ENCODE results near the gene PACC1. TPM values are rescaled to one million over a fixed set of nuclear protein-coding genes. Genes with fewer than 3 reads are reported as not detected.
"Not testable (repeated sequence)": the region's sequence is repeated elsewhere in the genome, so short reads cannot be mapped to it uniquely, and the experiment has no call there.

The PACC1 gene
- total RNA-seq, 2 experiments from 2014 or later: 11.4 to 12.1 TPM

GRCh38 chr1:212402666-212403321 lies 11.9 kb downstream of the PACC1 start:
- POLR2A ChIA-PET: no interaction called here
- no peaks in the 10 kb centered on the region for H3K27me3 Mint-ChIP-seq
- no peak overlapping the region for H3K27ac Mint-ChIP-seq
- H3K4me1 Mint-ChIP-seq: peaks cover 7% of the 10 kb centered on the region
- peaks cover 52% of the 10 kb centered on the region for H3K36me3 Mint-ChIP-seq (ENCODE audit: low read depth)
- CTCF ChIA-PET: no interaction called here
- H3K4me3 Mint-ChIP-seq: no peak overlapping the region
- H3K9me3 Mint-ChIP-seq: peaks cover 2% of the 10 kb centered on the region
- no peak for DNase-seq

GRCh38 chr1:212401838-212402582 lies 12.7 kb downstream of the PACC1 start:
- Mint-ChIP-seq H3K4me1 (peaks cover 7% of the 10 kb centered on the region), H3K36me3 (ENCODE audit: low read depth) (peaks cover 55% of the 10 kb centered on the region), H3K27ac (no peak overlapping the region), H3K27me3 (no peaks in the 10 kb centered on the region), H3K4me3 (no peak overlapping the region), H3K9me3 (peaks cover 7% of the 10 kb centered on the region)
- DNase-seq: no peak
- POLR2A ChIA-PET: no interaction called here
- CTCF ChIA-PET: no interaction called here

DNA sequence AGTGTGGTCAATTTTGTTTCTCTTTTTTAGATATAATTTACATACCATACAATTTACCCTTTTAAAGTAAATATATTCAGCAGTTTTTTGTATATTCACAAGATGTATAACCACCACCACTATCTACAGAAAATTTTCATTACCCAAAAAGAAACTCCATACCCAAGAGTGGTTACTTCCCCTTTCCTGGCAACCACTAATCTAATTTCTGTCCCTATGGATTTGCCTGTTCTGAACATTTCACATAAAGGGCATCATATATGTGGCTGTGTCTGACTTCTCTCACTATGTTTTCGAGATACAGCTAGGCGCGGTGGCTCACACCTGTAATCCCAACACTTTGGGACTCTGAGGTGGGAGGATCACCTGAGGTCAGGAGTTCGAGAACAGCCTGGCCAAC lies 13.6 kb downstream of the PACC1 start:
- Mint-ChIP-seq H3K36me3 (ENCODE audit: low read depth) (peaks cover 60% of the 10 kb centered on the region), H3K4me3 (no peak overlapping the region), H3K27ac (no peak overlapping the region), H3K9me3 (peaks cover 14% of the 10 kb centered on the region), H3K4me1 (peaks cover 7% of the 10 kb centered on the region), H3K27me3 (no peaks in the 10 kb centered on the region)
- CTCF ChIA-PET: interaction anchor here (0.6 kb wide), 1 partner anchor 407 kb away, joined by 3 read pairs; no protein-coding TSS in a partner anchor
- DNase-seq: no peak
- POLR2A ChIA-PET: no interaction called here

GRCh38 chr1:212397171-212397570 lies 17.5 kb downstream of the PACC1 start:
- peaks cover 25% of the 10 kb centered on the region for H3K9me3 Mint-ChIP-seq
- CTCF ChIA-PET: interaction anchor here (1.0 to 2.9 kb wide), 2 partner anchors 60 to 362 kb away, joined by 3 to 15 read pairs; partner anchors contain the start of genes DTL and INTS7

GRCh38 chr1:212396638-212397037 lies 18.0 kb downstream of the PACC1 start:
- H3K9me3 Mint-ChIP-seq: peaks cover 25% of the 10 kb centered on the region
- H3K4me3 Mint-ChIP-seq: no peak overlapping the region
- no peaks in the 10 kb centered on the region for H3K4me1 Mint-ChIP-seq
- ChIA-PET CTCF (interaction anchor here (0.7 to 2.9 kb wide), 3 partner anchors 60 to 364 kb away, joined by 3 to 15 read pairs (median 5); partner anchors contain the start of genes DTL and INTS7), POLR2A (interaction anchor here (0.7 kb wide), 1 partner anchor 581 kb away, joined by 3 read pairs; no protein-coding TSS in a partner anchor)
- H3K27ac Mint-ChIP-seq: no peak overlapping the region
- peaks cover 56% of the 10 kb centered on the region for H3K36me3 Mint-ChIP-seq (ENCODE audit: low read depth)
- H3K27me3 Mint-ChIP-seq: no peaks in the 10 kb centered on the region
- no peak for DNase-seq

More at GRCh38 chr1:212397171-212397570, 17.5 kb downstream of the PACC1 start:
- DNase-seq: no peak
- peaks cover under 1% of the 10 kb centered on the region for H3K4me1 Mint-ChIP-seq
- no peak overlapping the region for H3K27ac Mint-ChIP-seq
- no peak overlapping the region for H3K4me3 Mint-ChIP-seq
- H3K36me3 Mint-ChIP-seq (ENCODE audit: low read depth): peaks cover 56% of the 10 kb centered on the region
- no peaks in the 10 kb centered on the region for H3K27me3 Mint-ChIP-seq
- POLR2A ChIA-PET: no interaction called here

DNA sequence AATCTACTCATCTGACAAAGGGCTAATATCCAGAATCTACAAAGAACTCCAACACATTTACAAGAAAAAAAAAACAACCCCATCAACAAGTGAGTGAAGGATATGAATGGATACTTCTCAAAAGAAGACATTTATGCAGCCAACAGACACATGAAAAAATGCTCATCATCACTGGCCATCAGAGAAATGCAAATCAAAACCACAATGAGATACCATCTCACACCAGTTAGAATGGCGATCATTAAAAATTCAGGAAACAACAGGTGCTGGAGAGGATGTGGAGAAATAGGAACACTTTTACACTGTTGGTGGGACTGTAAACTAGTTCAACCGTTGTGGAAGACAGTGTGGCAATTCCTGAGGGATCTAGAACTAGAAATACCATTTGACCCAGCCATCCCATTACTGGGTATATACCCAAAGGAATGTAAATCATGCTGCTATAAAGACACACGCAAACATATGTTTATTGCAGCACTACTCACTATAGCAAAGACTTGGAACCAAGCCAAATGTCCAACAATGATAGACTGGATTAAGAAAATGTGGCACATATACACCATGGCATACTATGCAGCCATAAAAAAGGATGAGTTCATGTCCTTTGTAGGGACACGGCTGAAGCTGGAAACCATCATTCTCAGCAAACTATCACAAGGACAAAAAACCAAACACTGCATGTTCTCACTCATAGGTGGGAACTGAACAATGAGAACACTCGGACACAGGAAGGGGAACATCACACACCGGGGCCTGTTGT lies 18.8 kb downstream of the PACC1 start:
- H3K36me3 Mint-ChIP-seq (ENCODE audit: low read depth): peaks cover 64% of the 10 kb centered on the region
- peaks cover 28% of the 10 kb centered on the region for H3K9me3 Mint-ChIP-seq
- H3K4me1 Mint-ChIP-seq, H3K27me3 Mint-ChIP-seq, H3K4me3 Mint-ChIP-seq, H3K27ac Mint-ChIP-seq, DNase-seq: not testable (repeated sequence)
- ChIA-PET POLR2A (interaction anchor here (0.7 kb wide), 1 partner anchor 582 kb away, joined by 3 read pairs; no protein-coding TSS in a partner anchor), CTCF (interaction anchor here (0.7 kb wide), 1 partner anchor 363 kb away, joined by 5 read pairs; no protein-coding TSS in a partner anchor)

GRCh38 chr1:212388985-212389716 lies 25.5 kb downstream of the PACC1 start:
- DNase-seq: no peak
- no peak overlapping the region for H3K4me3 Mint-ChIP-seq
- no peak overlapping the region for H3K27ac Mint-ChIP-seq
- H3K36me3 Mint-ChIP-seq (ENCODE audit: low read depth): peaks cover 75% of the 10 kb centered on the region
- H3K4me1 Mint-ChIP-seq: no peaks in the 10 kb centered on the region
- no peaks in the 10 kb centered on the region for H3K27me3 Mint-ChIP-seq
- CTCF ChIA-PET: no interaction called here
- POLR2A ChIA-PET: no interaction called here
- H3K9me3 Mint-ChIP-seq: peaks cover 12% of the 10 kb centered on the region

- H3K27me3 Mint-ChIP-seq: no peaks in the 10 kb centered on the region
- no peak overlapping the region for H3K27ac Mint-ChIP-seq
- H3K36me3 Mint-ChIP-seq (ENCODE audit: low read depth): peaks cover 64% of the 10 kb centered on the region
- no peak for DNase-seq
- no peak overlapping the region for H3K4me3 Mint-ChIP-seq
- POLR2A ChIA-PET: no interaction called here
- H3K9me3 Mint-ChIP-seq: peaks cover 3% of the 10 kb centered on the region
- no peaks in the 10 kb centered on the region for H3K4me1 Mint-ChIP-seq
- CTCF ChIA-PET: interaction anchor here (0.7 kb wide), 1 partner anchor 70 kb away, joined by 3 read pairs; no protein-coding TSS in a partner anchor
Measured at GRCh38 chr1:212386029-212386428, 28.7 kb downstream of the PACC1 start.

- DNase-seq: no peak
- no peak overlapping the region for H3K27ac Mint-ChIP-seq
- peaks cover 64% of the 10 kb centered on the region for H3K36me3 Mint-ChIP-seq (ENCODE audit: low read depth)
- H3K4me3 Mint-ChIP-seq: no peak overlapping the region
- no peaks in the 10 kb centered on the region for H3K9me3 Mint-ChIP-seq
- CTCF ChIA-PET: interaction anchor here (4.2 kb wide), 1 partner anchor 74 kb away, joined by 15 read pairs; no protein-coding TSS in a partner anchor
- POLR2A ChIA-PET: no interaction called here
- no peaks in the 10 kb centered on the region for H3K27me3 Mint-ChIP-seq
- H3K4me1 Mint-ChIP-seq: no peaks in the 10 kb centered on the region
Measured at GRCh38 chr1:212381397-212382035, 33.2 kb downstream of the PACC1 start.

- Mint-ChIP-seq H3K27ac (no peak overlapping the region), H3K27me3 (no peaks in the 10 kb centered on the region), H3K4me3 (no peak overlapping the region), H3K4me1 (no peaks in the 10 kb centered on the region), H3K9me3 (no peaks in the 10 kb centered on the region), H3K36me3 (ENCODE audit: low read depth) (peaks cover 56% of the 10 kb centered on the region)
- DNase-seq: no peak
- ChIA-PET POLR2A (no interaction called here), CTCF (no interaction called here)
Measured at GRCh38 chr1:212379366-212379765, 35.3 kb downstream of the PACC1 start.

- H3K27ac Mint-ChIP-seq: no peak overlapping the region
- H3K9me3 Mint-ChIP-seq: no peaks in the 10 kb centered on the region
- CTCF ChIA-PET: interaction anchor here (0.5 to 1.9 kb wide), 6 partner anchors 9 to 391 kb away, joined by 3 to 6 read pairs (median 3); partner anchors contain the start of genes DTL and INTS7
- POLR2A ChIA-PET: interaction anchor here (1.0 kb wide), 1 partner anchor 189 kb away, joined by 4 read pairs; no protein-coding TSS in a partner anchor
- DNase-seq: no peak
- no peaks in the 10 kb centered on the region for H3K4me1 Mint-ChIP-seq
- peaks cover 62% of the 10 kb centered on the region for H3K36me3 Mint-ChIP-seq (ENCODE audit: low read depth)
- H3K4me3 Mint-ChIP-seq: no peak overlapping the region
- no peaks in the 10 kb centered on the region for H3K27me3 Mint-ChIP-seq
Measured at GRCh38 chr1:212377644-212378043, 37.0 kb downstream of the PACC1 start.

DNA sequence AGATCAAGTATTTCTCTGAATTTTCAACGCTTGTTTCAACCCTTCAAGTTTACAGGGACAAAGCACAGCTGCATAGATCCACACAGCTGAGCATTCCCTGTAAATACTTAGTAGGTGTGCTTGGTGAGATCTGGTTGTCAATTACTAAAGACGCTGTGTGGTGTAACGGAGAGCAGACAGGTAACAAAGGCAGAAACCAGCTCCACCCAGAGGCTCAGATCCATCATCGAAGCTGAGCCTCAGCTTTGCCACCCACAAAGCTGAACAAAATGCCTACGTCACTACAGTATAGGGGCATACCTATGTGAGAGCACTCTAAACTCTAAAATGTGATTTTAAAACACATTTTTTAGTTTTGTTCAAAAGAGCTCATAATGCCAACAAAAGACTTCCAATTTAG lies 38.7 kb downstream of the PACC1 start:
- Mint-ChIP-seq H3K36me3 (ENCODE audit: low read depth) (peaks cover 75% of the 10 kb centered on the region), H3K27ac (no peak overlapping the region), H3K9me3 (no peaks in the 10 kb centered on the region), H3K4me1 (no peaks in the 10 kb centered on the region), H3K27me3 (no peaks in the 10 kb centered on the region), H3K4me3 (no peak overlapping the region)
- no peak for DNase-seq
- ChIA-PET CTCF (interaction anchor here (1.2 to 4.2 kb wide), 4 partner anchors 8 to 695 kb away, joined by 3 to 15 read pairs (median 6); no protein-coding TSS in a partner anchor), POLR2A (no interaction called here)

Measured in activated CD4-positive, alpha-beta memory T cell treated with anti-CD3 and anti-CD28 coated beads, Interleukin-2, amount 10 ng/mL, durations not matched to agents 7 days and 5 days (primary cell).